GM12878 (cell line): ENCODE measurements around the gene AIFM1. TPM values are rescaled to one million over a fixed set of nuclear protein-coding genes. Genes with fewer than 3 reads are reported as not detected.
A peak's percentile ranks its signal among the peaks of the same experiment; 100 is the strongest.

Experiments used
- BACH1 ChIP-seq: fragments of 450-650 bp; IDR thresholded peaks from 2 replicates; pipeline ENCODE4 v1.6.1; 2017; ENCODE audit warnings: mild to moderate bottlenecking, borderline replicate concordance
- CBFB ChIP-seq: IDR thresholded peaks from 2 replicates; pipeline ENCODE4 v1.6.1; 2016; ENCODE audit warnings: antibody characterized with exemption, low read depth
- CBX3 ChIP-seq: fragments of 200-600 bp; sonication (generic); IDR thresholded peaks from 2 replicates; pipeline ENCODE4 v1.6.1; 2016; ENCODE audit warnings: low read depth, borderline replicate concordance
- CREB1 ChIP-seq: IDR thresholded peaks from 2 replicates; pipeline ENCODE4 v1.6.1; 2012; ENCODE audit warnings: low read depth, mild to moderate bottlenecking, inconsistent platforms
- EP300 ChIP-seq, 2 experiments: fragments of 150-350 bp in 1 of 2; IDR thresholded peaks; 2 replicates each; pipeline ENCODE4 v1.6.1; 2011 to 2012; ENCODE audit warnings: low read depth in 2 of 2, low read length in 2 of 2, borderline replicate concordance in 1 of 2, improper control_type of control experiment in 1 of 2, inconsistent platforms in 1 of 2; ENCODE audit not compliant: control insufficient read depth in 1 of 2
- ETV6 ChIP-seq, 2 experiments: fragments of 450-650 bp in 1 of 2; IDR thresholded peaks in 1 of 2; conservative IDR thresholded peaks in 1 of 2; 2 replicates each; pipeline ENCODE4 v1.6.1; 2014; ENCODE audit warnings: antibody characterized with exemption in 1 of 2, borderline replicate concordance in 1 of 2, low read depth in 1 of 2, mild to moderate bottlenecking in 1 of 2, moderate library complexity in 1 of 2
- EZH2 ChIP-seq: IDR thresholded peaks from 2 replicates; pipeline ENCODE4 v1.6.1; 2012; ENCODE audit warnings: low read depth, mild to moderate bottlenecking, control low read depth, inconsistent platforms, low read length, borderline replicate concordance; ENCODE audit not compliant: control insufficient read depth
- KAT2A ChIP-seq: conservative IDR thresholded peaks from 2 replicates; pipeline ENCODE4 v1.6.1; 2011; ENCODE audit warnings: low read depth, low read length; ENCODE audit not compliant: control insufficient read depth
- MYB ChIP-seq: fragments of 150-350 bp; IDR thresholded peaks from 2 replicates; pipeline ENCODE4 v1.6.1; 2014; ENCODE audit warnings: mild to moderate bottlenecking, low read depth, low read length, borderline replicate concordance
- NFIC ChIP-seq: IDR thresholded peaks from 2 replicates; pipeline ENCODE4 v1.6.1; 2012; ENCODE audit warnings: low read depth, mild to moderate bottlenecking, inconsistent platforms, low read length, moderate library complexity
- NRF1 ChIP-seq: conservative IDR thresholded peaks from 2 replicates; pipeline ENCODE4 v1.6.1; 2011; ENCODE audit warnings: mild to moderate bottlenecking, low read depth, low read length, improper control_type of control experiment
- RBBP5 ChIP-seq: fragments of 200-600 bp; sonication (generic); conservative IDR thresholded peaks from 2 replicates; pipeline ENCODE4 v1.6.1; 2016
- RCOR1 ChIP-seq: conservative IDR thresholded peaks from 2 replicates; pipeline ENCODE4 v1.6.1; 2012; ENCODE audit warnings: low read depth, low read length, improper control_type of control experiment
- RFX5 ChIP-seq: IDR thresholded peaks from 2 replicates; pipeline ENCODE4 v1.6.1; 2011; ENCODE audit warnings: low read depth, low read length, improper control_type of control experiment
- SIX5 ChIP-seq: IDR thresholded peaks from 2 replicates; pipeline ENCODE4 v1.6.1; 2011; ENCODE audit warnings: mild to moderate bottlenecking, low read depth, low read length, moderate library complexity; ENCODE audit not compliant: severe bottlenecking
- SMAD5 ChIP-seq: IDR thresholded peaks from 2 replicates; pipeline ENCODE4 v1.6.1; 2016; ENCODE audit warnings: antibody characterized with exemption, low read depth
- SMARCA5 ChIP-seq: fragments of 450-650 bp; IDR thresholded peaks from 2 replicates; pipeline ENCODE4 v1.6.1; 2017; ENCODE audit warnings: mild to moderate bottlenecking
- SMC3 ChIP-seq: IDR thresholded peaks from 2 replicates; pipeline ENCODE4 v1.6.1; 2011; ENCODE audit warnings: low read length, improper control_type of control experiment, borderline replicate concordance
- SP1 ChIP-seq: IDR thresholded peaks from one replicate; pipeline ENCODE4 v1.6.1; 2011; ENCODE audit warnings: low read depth, low read length
- SRF ChIP-seq, 2 experiments: IDR thresholded peaks; 2 replicates each; pipeline ENCODE4 v1.6.1; 2011; ENCODE audit warnings: low read depth in 2 of 2, low read length in 2 of 2, mild to moderate bottlenecking in 1 of 2, moderate library complexity in 1 of 2
- YBX1 ChIP-seq: fragments of 450-650 bp; IDR thresholded peaks from 2 replicates; pipeline ENCODE4 v1.6.1; 2016; ENCODE audit warnings: antibody characterized with exemption
- YY1 ChIP-seq: IDR thresholded peaks from 2 replicates; pipeline ENCODE4 v1.6.1; 2011; ENCODE audit warnings: low read depth, mild to moderate bottlenecking, low read length
- ZNF207 ChIP-seq: fragments of 450-650 bp; IDR thresholded peaks from 2 replicates; pipeline ENCODE4 v1.6.1; 2014; ENCODE audit warnings: antibody characterized with exemption, mild to moderate bottlenecking, borderline replicate concordance
- ZNF24 ChIP-seq: fragments of 450-650 bp; IDR thresholded peaks from 2 replicates; pipeline ENCODE4 v1.6.1; 2017; ENCODE audit warnings: antibody characterized with exemption, mild to moderate bottlenecking
- ZSCAN29 ChIP-seq: fragments of 450-650 bp; IDR thresholded peaks from 2 replicates; pipeline ENCODE4 v1.6.1; 2017; ENCODE audit warnings: mild to moderate bottlenecking, moderate library complexity
- ZZZ3 ChIP-seq: IDR thresholded peaks from 2 replicates; pipeline ENCODE4 v1.6.1; 2011; ENCODE audit warnings: low read depth; ENCODE audit not compliant: control insufficient read depth, insufficient read length
- polyA plus RNA-seq, 11 experiments: library from polyadenylated mRNA; depleted of rRNA in 4 of 11; unstranded in 6 of 11; stranded (reverse) in 5 of 11; fragments of >200 nt; fragmentation: Nextera tagmentation in 4 of 11; fragmentation: Illumina TruSeq in 1 of 11; extraction: Ambion mirVana in 4 of 11; extraction: Trizol in 1 of 11; gene quantifications; 1 replicate in 1 of 11; 2 replicates in 10 of 11; pipeline versions ENCODE4 v1.2.1 to v1.2.3, GENCODE V29; 2011 to 2016; ENCODE audit warnings: inconsistent platforms in 2 of 11, missing spikeins in 2 of 11, low read depth in 1 of 11
- total RNA-seq, 4 experiments: library from RNA; depleted of rRNA in 3 of 4; stranded (reverse); fragments of >200 nt in 3 of 4; fragmentation: Illumina TruSeq in 1 of 4; extraction: Trizol in 1 of 4; gene quantifications; 2 replicates each; pipeline versions ENCODE4 v1.2.1 to v1.2.3, GENCODE V29; 2013 to 2021
- TF ChIP-seq, protein P1 (sequence below): fragments of 450-650 bp; formaldehyde crosslinking; IDR thresholded peaks from 2 replicates; pipeline ENCODE4 v1.5.0; 2022; ENCODE audit warnings: mild to moderate bottlenecking, missing genetic modification characterization
- TF ChIP-seq, protein P2 (sequence below): IDR thresholded peaks from 2 replicates; pipeline ENCODE4 v1.6.1; 2012; ENCODE audit warnings: low read length, inconsistent platforms

AIFM1 gene
- total and polyA plus RNA-seq, 10 of the 15 experiments (the other 5 are each of a cell fraction or from before 2014, with no cell fraction given) = 44.2 to 121 (median 80.0) TPM

DNA sequence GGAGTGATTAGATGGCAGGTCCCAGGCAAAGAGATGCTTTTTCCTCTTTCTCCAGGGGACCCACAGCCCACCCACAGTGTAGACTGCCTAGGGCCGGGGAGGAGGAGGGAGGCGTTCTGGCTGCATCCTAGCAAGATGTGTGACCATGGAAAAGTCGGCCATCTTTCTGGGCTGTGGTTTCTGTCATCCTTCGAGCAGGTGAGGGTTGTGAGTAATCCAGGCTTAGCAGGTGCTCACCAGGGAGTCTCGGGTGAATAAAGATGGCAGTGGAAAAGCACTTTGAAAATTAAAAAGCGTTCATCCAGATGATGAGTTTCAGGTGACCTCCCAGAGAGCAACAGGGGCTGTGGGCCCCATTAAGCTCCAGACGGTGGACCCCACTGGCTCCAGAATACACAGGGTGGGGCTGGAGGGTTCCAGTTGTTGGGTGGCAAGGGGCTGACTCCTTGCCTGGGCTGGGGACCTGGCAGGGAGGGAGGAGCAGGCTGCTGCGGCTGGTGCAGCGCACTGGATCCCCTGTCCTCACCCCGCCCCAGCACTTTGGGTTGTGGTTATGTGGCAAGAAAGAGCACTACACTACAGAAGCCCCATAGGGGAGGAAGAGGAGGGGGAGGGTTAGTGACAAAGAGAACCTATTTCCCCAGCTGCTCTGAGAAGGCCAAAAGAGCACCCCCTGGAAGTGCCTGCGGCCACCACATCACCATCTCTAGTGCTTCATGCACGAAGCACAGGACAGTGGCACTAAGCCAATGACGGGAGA, 79.0 kb downstream of the AIFM1 start (continued):
- no peak for TF ChIP-seq EZH2
- TF ChIP-seq SIX5 = no peak
- TF ChIP-seq ZNF24 = no peak
- TF ChIP-seq BACH1 = no peak
- no peak for TF ChIP-seq SMAD5
- no peak for TF ChIP-seq RFX5
- TF ChIP-seq CBX3 = no peak
- no peak for TF ChIP-seq SRF (IDR thresholded peaks at IDR 0.05; ENCODE audit: low read depth in 2 of 2, low read length in 2 of 2)
- TF ChIP-seq ZZZ3 = no peak
- no peak for TF ChIP-seq RBBP5
- peak; percentile 44 for TF ChIP-seq CBFB
- TF ChIP-seq, protein P1, sequence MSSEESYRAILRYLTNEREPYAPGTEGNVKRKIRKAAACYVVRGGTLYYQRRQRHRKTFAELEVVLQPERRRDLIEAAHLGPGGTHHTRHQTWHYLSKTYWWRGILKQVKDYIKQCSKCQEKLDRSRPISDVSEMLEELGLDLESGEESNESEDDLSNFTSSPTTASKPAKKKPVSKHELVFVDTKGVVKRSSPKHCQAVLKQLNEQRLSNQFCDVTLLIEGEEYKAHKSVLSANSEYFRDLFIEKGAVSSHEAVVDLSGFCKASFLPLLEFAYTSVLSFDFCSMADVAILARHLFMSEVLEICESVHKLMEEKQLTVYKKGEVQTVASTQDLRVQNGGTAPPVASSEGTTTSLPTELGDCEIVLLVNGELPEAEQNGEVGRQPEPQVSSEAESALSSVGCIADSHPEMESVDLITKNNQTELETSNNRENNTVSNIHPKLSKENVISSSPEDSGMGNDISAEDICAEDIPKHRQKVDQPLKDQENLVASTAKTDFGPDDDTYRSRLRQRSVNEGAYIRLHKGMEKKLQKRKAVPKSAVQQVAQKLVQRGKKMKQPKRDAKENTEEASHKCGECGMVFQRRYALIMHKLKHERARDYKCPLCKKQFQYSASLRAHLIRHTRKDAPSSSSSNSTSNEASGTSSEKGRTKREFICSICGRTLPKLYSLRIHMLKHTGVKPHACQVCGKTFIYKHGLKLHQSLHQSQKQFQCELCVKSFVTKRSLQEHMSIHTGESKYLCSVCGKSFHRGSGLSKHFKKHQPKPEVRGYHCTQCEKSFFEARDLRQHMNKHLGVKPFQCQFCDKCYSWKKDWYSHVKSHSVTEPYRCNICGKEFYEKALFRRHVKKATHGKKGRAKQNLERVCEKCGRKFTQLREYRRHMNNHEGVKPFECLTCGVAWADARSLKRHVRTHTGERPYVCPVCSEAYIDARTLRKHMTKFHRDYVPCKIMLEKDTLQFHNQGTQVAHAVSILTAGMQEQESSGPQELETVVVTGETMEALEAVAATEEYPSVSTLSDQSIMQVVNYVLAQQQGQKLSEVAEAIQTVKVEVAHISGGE = no peak
- no peak for TF ChIP-seq SMC3
- TF ChIP-seq CREB1 = no peak
- no peak for TF ChIP-seq MYB
- TF ChIP-seq SMARCA5 = no peak
- TF ChIP-seq ZNF207 = no peak
- TF ChIP-seq EP300 (IDR thresholded peaks at IDR 0.05; ENCODE audit: borderline replicate concordance in 1 of 2, control insufficient read depth in 1 of 2, low read depth in 2 of 2, low read length in 2 of 2) = no peak
- no peak for TF ChIP-seq NFIC
- TF ChIP-seq NRF1 = no peak
- TF ChIP-seq SP1 = no peak
- no peak for TF ChIP-seq KAT2A
- TF ChIP-seq, protein P2, sequence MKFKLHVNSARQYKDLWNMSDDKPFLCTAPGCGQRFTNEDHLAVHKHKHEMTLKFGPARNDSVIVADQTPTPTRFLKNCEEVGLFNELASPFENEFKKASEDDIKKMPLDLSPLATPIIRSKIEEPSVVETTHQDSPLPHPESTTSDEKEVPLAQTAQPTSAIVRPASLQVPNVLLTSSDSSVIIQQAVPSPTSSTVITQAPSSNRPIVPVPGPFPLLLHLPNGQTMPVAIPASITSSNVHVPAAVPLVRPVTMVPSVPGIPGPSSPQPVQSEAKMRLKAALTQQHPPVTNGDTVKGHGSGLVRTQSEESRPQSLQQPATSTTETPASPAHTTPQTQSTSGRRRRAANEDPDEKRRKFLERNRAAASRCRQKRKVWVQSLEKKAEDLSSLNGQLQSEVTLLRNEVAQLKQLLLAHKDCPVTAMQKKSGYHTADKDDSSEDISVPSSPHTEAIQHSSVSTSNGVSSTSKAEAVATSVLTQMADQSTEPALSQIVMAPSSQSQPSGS = no peak
- no peak for TF ChIP-seq RCOR1
- TF ChIP-seq YBX1 = no peak
- TF ChIP-seq YY1 = peak; percentile 46; the same call in 1 of the 2 replicates
- TF ChIP-seq ETV6 (conservative IDR thresholded peaks at IDR 0.05 in 1 of 2, IDR thresholded peaks at IDR 0.05 in 1 of 2; ENCODE audit: borderline replicate concordance in 1 of 2, low read depth in 1 of 2) = peak in 1 of 2 experiments; percentile 53; a peak in 1 of 4 replicates
- TF ChIP-seq ZSCAN29 = no peak
